ENCODE data around the gene RNASE11. TPM values are rescaled to one million over a fixed set of nuclear protein-coding genes. Genes with fewer than 3 reads are reported as not detected.

Gene RNASE11
- total RNA-seq, 4 donors from 2014 or later: not detected

DNA sequence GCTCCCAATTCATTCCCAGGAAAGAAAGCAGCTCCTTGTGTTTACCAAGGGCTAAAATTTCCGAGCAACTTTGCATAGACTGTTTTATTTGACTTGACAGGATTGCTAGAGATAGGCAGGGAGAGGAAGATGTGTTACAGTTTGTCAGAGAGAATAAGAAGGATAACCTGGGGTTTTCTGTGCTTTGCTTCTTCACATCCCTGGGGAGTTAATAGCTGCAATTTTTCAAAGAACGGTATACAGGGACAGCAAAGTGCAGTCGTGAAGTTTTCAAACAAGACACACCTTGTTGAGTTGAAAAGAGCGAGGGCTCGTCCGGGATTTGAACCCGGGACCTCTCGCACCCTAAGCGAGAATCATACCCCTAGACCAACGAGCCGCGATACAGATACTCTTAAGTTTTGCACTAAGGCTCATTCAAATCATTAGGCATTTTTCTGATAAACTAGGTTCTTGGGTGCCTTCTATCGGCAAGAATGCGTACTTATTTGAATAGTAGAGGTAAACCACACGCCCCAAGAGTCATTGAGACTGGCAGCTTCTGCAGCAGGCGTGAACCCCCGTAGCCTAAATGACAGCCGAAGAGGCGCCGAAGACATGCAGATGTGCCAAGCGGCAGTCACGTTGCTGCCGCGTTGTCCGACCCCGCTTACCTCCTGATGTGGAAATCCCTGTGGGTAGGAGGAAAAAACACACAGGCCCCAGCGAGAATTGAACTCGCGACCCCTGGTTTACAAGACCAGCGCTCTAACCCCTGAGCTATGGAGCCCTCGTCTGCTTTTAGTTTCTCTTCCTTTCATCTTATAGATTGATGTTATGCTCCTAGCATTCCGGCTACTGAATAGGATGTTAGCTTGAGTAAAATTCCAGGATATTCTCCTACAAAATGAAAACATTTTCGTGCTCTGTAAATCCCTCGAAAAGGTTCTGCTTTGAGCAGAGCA is 25.6 kb upstream of the RNASE11 start:
- no peaks in the 10 kb centered on the region for H3K36me3 ChIP-seq
- peak; percentile 66 to 94 for DNase-seq (ENCODE audit: low spot score in 2 of 2)
- H3K27me3 ChIP-seq: no peaks in the 10 kb centered on the region
- H3K27ac ChIP-seq: peak overlapping the region; percentile 53 to 89 (median 66)
- H3K9me3 ChIP-seq: no peaks in the 10 kb centered on the region
- peak overlapping the region; percentile 29 to 58 (median 52) for H3K4me3 ChIP-seq
- 0 to 1% methylated on average over 34 of the region's 34 CpGs for WGBS, 2 donors
- peaks cover 0 to 48% (median 6%) of the 10 kb centered on the region in 4 donors for H3K4me1 ChIP-seq
- peak; percentile 66 to 96 (median 74) for TF ChIP-seq CTCF (IDR thresholded peaks at IDR 0.05)
- peak; percentile 30 to 67 for TF ChIP-seq EP300 (IDR thresholded peaks at IDR 0.05)
- no peak for TF ChIP-seq POLR2A (IDR thresholded peaks at IDR 0.05)

DNA sequence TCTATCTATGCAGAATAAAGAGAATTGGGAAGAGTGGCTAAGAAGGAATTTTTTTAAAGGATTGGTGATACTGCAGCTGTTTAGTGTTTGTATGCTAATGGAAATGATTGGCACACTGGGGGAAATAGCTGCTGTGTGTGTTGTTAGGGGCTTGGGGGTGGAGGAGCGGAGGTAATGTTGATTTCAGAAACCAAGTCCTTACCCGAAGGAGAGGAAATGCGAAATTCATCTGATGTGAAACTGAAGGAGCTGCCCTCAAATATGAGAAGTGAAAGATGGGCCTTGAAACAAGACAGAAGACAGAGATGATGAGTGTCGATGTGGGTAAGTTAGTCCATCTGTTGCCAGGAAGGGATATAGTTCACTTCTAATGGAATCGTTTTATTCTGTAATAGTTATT is 24.6 kb upstream of the RNASE11 start:
- H3K4me3 ChIP-seq: no peak overlapping the region
- no peaks in the 10 kb centered on the region for H3K9me3 ChIP-seq
- H3K27ac ChIP-seq: peak overlapping the region in 2 of 4 donors; percentile 28 to 80
- H3K36me3 ChIP-seq: no peaks in the 10 kb centered on the region
- H3K27me3 ChIP-seq: no peaks in the 10 kb centered on the region
- 37 to 42% methylated on average over 5 of the region's 5 CpGs for WGBS, 2 donors
- DNase-seq (ENCODE audit: low spot score in 2 of 2): no peak
- H3K4me1 ChIP-seq: peaks cover 0 to 53% (median 6%) of the 10 kb centered on the region in 4 donors
- no peak for TF ChIP-seq CTCF (IDR thresholded peaks at IDR 0.05)
- TF ChIP-seq EP300 (IDR thresholded peaks at IDR 0.05): no peak
- TF ChIP-seq POLR2A (IDR thresholded peaks at IDR 0.05): no peak

DNA sequence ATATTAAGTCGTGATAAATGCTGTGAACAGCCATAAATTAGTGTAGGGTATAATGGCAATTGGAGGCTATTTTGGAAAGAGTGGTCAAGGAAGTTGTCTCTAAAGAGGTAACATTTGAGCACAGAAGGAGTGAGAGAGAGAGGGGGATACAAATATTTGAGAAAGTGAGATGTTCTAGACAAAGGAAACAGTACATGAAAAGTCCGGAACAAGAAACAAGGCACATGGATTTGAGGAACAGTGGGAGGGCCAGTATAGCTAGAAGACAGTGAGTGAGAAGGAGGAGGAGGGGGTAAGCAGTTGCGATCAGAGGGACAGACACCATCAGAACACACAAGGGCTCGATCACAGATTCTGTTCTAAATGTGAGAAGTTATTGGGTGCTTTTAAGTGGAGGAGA is 23.5 kb upstream of the RNASE11 start:
- TF ChIP-seq EP300 (IDR thresholded peaks at IDR 0.05): no peak
- TF ChIP-seq CTCF (IDR thresholded peaks at IDR 0.05): no peak
- no peak for TF ChIP-seq POLR2A (IDR thresholded peaks at IDR 0.05)
- Histone ChIP-seq H3K36me3 (no peaks in the 10 kb centered on the region), H3K4me1 (peaks cover 0 to 53% (median 6%) of the 10 kb centered on the region in 4 donors), H3K27ac (no peak overlapping the region), H3K4me3 (no peak overlapping the region), H3K9me3 (no peaks in the 10 kb centered on the region), H3K27me3 (no peaks in the 10 kb centered on the region)
- DNase-seq (ENCODE audit: low spot score in 2 of 2): no peak
- WGBS, 2 donors: 49 to 59% methylated on average over 4 of the region's 4 CpGs

DNA sequence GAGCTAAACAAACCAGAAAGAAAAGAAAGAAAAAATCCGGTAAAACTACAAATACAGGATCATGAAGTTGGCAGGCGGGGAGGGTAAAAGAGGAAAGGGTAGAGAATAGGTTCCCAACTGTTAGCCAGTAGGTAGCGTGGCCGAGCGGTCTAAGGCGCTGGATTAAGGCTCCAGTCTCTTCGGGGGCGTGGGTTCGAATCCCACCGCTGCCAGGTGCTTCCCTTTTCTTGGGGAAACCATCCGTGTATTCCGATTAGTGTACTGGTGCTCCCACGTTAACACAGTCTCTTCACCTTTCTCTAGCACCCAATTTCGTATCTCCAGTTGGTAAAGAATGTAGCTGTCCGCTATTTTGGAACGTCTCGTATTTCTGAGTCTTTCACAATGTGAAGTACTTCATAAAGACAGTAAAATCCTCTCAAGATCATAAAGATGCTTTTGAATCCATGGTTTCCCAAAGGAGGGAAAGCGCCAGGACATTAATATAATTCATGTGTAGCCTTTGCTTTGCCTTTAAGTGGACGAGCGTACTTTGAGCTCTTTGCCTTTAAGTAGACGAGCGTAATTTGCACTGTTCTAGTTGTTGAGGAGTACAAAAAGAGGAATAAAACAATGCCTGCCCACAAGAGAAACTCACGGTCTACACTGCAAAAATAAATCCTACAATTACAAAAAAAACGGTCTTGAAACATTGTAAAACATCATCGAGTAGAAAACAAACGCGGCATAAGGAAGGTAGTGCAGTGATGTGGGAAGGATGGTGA is 22.4 kb upstream of the RNASE11 start:
- Histone ChIP-seq H3K9me3 (no peaks in the 10 kb centered on the region), H3K27ac (peak overlapping the region; percentile 73 to 86 (median 75)), H3K4me3 (peak overlapping the region; percentile 56 to 75 (median 71)), H3K27me3 (no peaks in the 10 kb centered on the region), H3K36me3 (no peaks in the 10 kb centered on the region), H3K4me1 (peaks cover 0 to 51% (median 6%) of the 10 kb centered on the region in 4 donors)
- DNase-seq (ENCODE audit: low spot score in 2 of 2): peak; percentile 64 to 87
- TF ChIP-seq POLR2A (IDR thresholded peaks at IDR 0.05) (no peak), EP300 (IDR thresholded peaks at IDR 0.05) (peak in 1 of 2 donors; percentile 8)
- WGBS, 2 donors: 7% methylated on average over 27 of the region's 27 CpGs

- WGBS, 2 donors: 0 to 1% methylated on average over 43 to 44 of the region's 44 CpGs
- peaks cover 0 to 43% (median 3%) of the 10 kb centered on the region in 4 donors for H3K4me1 ChIP-seq
- TF ChIP-seq POLR2A (IDR thresholded peaks at IDR 0.05) (peak in 1 of 2 donors; percentile 11), CTCF (IDR thresholded peaks at IDR 0.05) (peak; percentile 89 to 96 (median 91)), EP300 (IDR thresholded peaks at IDR 0.05) (peak in 1 of 2 donors; percentile 12)
- peak overlapping the region; percentile 56 to 75 (median 71) for H3K4me3 ChIP-seq
- DNase-seq (ENCODE audit: low spot score in 2 of 2): peak; percentile 67 to 86
- no peaks in the 10 kb centered on the region for H3K36me3 ChIP-seq
- peak overlapping the region; percentile 73 to 86 (median 75) for H3K27ac ChIP-seq
- H3K9me3 ChIP-seq: no peaks in the 10 kb centered on the region
- H3K27me3 ChIP-seq: no peaks in the 10 kb centered on the region
These were observed 21.6 kb upstream of the RNASE11 start for GRCh38 chr14:20609215-20610001.

Measured in tibial nerve (tissue), 4 donors.